Measurements from ENCODE around the gene TMBIM4.

DNA sequence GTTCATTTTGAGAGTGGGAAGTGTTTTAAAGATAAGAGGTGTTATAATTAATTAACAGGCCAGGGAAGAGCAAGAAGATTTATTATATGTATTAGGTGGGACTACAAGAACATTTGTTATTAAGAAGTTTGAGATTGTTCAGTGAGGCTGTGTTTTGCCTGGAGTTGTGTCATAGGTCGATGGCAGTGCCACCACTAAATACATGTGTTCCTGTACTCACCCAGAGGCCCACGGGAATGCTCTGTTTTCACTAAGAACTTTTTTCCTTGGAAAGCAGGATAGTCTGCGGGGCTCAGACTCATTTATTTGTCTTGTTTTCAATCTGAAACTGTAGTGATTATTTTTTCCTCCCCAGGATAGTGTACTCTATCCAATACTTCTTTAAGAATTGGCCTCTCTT lies 29.3 kb upstream of the TMBIM4 start:
- TF ChIP-seq CTCF (IDR thresholded peaks at IDR 0.05; ENCODE audit: low read depth, low read length) = no peak
- TF ChIP-seq EZH2phosphoT487 (IDR thresholded peaks at IDR 0.05; ENCODE audit: low read depth) = no peak
